ENCODE results near the gene CCDC134. TPM values are rescaled to one million over a fixed set of nuclear protein-coding genes. Genes with fewer than 3 reads are reported as not detected.

CCDC134 gene
- total RNA-seq, 4 donors from 2014 or later, result 6.5 to 9.6 (median 8.2) TPM

GRCh38 chr22:41818011-41818410 lies 17.5 kb downstream of the CCDC134 start:
- Histone ChIP-seq H3K36me3 (peaks cover 0 to 58% (median 0%) of the 10 kb centered on the region in 3 donors), H3K9me3 (no peaks in the 10 kb centered on the region), H3K4me3 (no peak overlapping the region), H3K27ac (no peak overlapping the region), H3K4me1 (no peaks in the 10 kb centered on the region), H3K27me3 (no peaks in the 10 kb centered on the region)
- 75 to 85% methylated on average over 5 of the region's 5 CpGs for WGBS, 2 donors
- TF ChIP-seq EP300 (IDR thresholded peaks at IDR 0.05), result no peak
- no peak for TF ChIP-seq CTCF (IDR thresholded peaks at IDR 0.05)
- no peak for TF ChIP-seq POLR2A (IDR thresholded peaks at IDR 0.05)
- no peak for DNase-seq (ENCODE audit: low spot score in 2 of 2)

- H3K27ac ChIP-seq, result no peak overlapping the region
- H3K9me3 ChIP-seq, result no peaks in the 10 kb centered on the region
- H3K4me3 ChIP-seq, result no peak overlapping the region
- DNase-seq (ENCODE audit: low spot score in 2 of 2), result no peak
- no peaks in the 10 kb centered on the region for H3K27me3 ChIP-seq
- no peaks in the 10 kb centered on the region for H3K4me1 ChIP-seq
- no peak for TF ChIP-seq EP300 (IDR thresholded peaks at IDR 0.05)
- peaks cover 0 to 52% (median 0%) of the 10 kb centered on the region in 3 donors for H3K36me3 ChIP-seq
- WGBS, 2 donors, result 81 to 85% methylated on average over 6 of the region's 6 CpGs
These were observed 18.1 kb downstream of the CCDC134 start for GRCh38 chr22:41818596-41818995.

GRCh38 chr22:41819257-41819656 lies 18.8 kb downstream of the CCDC134 start:
- DNase-seq (ENCODE audit: low spot score in 2 of 2), result no peak
- 89 to 91% methylated on average over 4 of the region's 4 CpGs for WGBS, 2 donors
- no peak for TF ChIP-seq EP300 (IDR thresholded peaks at IDR 0.05)
- TF ChIP-seq POLR2A (IDR thresholded peaks at IDR 0.05), result no peak
- TF ChIP-seq CTCF (IDR thresholded peaks at IDR 0.05), result no peak
- Histone ChIP-seq H3K36me3 (peaks cover 0 to 46% (median 0%) of the 10 kb centered on the region in 3 donors), H3K4me1 (no peaks in the 10 kb centered on the region), H3K27me3 (no peaks in the 10 kb centered on the region), H3K4me3 (no peak overlapping the region), H3K27ac (no peak overlapping the region), H3K9me3 (no peaks in the 10 kb centered on the region)

- DNase-seq (ENCODE audit: low spot score in 2 of 2), result no peak
- H3K4me3 ChIP-seq, result no peak overlapping the region
- no peaks in the 10 kb centered on the region for H3K9me3 ChIP-seq
- H3K36me3 ChIP-seq, result peaks cover 0 to 37% (median 0%) of the 10 kb centered on the region in 3 donors
- WGBS, 2 donors, result 81 to 82% methylated on average over 5 of the region's 5 CpGs
- TF ChIP-seq CTCF (IDR thresholded peaks at IDR 0.05), result no peak
- no peak for TF ChIP-seq EP300 (IDR thresholded peaks at IDR 0.05)
- TF ChIP-seq POLR2A (IDR thresholded peaks at IDR 0.05), result no peak
- peaks cover 0 to 11% (median 3%) of the 10 kb centered on the region in 4 donors for H3K4me1 ChIP-seq
- no peaks in the 10 kb centered on the region for H3K27me3 ChIP-seq
- no peak overlapping the region for H3K27ac ChIP-seq
These were observed 20.0 kb downstream of the CCDC134 start for GRCh38 chr22:41820447-41820846.

- 86 to 87% methylated on average over 12 of the region's 12 CpGs for WGBS, 2 donors
- DNase-seq (ENCODE audit: low spot score in 2 of 2), result no peak
- Histone ChIP-seq H3K4me1 (peaks cover 0 to 24% (median 15%) of the 10 kb centered on the region in 4 donors), H3K27ac (no peak overlapping the region), H3K9me3 (no peaks in the 10 kb centered on the region), H3K4me3 (no peak overlapping the region), H3K27me3 (no peaks in the 10 kb centered on the region), H3K36me3 (peaks cover 0 to 24% (median 0%) of the 10 kb centered on the region in 3 donors)
- TF ChIP-seq CTCF (IDR thresholded peaks at IDR 0.05) (no peak), POLR2A (IDR thresholded peaks at IDR 0.05) (no peak), EP300 (IDR thresholded peaks at IDR 0.05) (no peak)
These were observed 21.2 kb downstream of the CCDC134 start for GRCh38 chr22:41821471-41822316.

All from tibial nerve (tissue), 4 donors.